IPS DF 6.9 (cell line): ENCODE results near the gene IL36G.

Source experiments
- DNase-seq: peaks from one replicate; pipeline ENCODE4 v3.0.0-alpha.2; 2013; ENCODE audit warnings: low read depth, low spot score
- H3K27ac ChIP-seq: one replicate; pipeline ENCODE4 v1.5.1; 2013; ENCODE audit warnings: low read length, control low read depth
- H3K27me3 ChIP-seq: 2 replicates; pipeline ENCODE4 v1.6.1; 2013; ENCODE audit warnings: mild to moderate bottlenecking, low read length; ENCODE audit not compliant: control insufficient read depth, insufficient read depth
- H3K36me3 ChIP-seq: 2 replicates; pipeline ENCODE4 v1.6.1; 2013; ENCODE audit warnings: low read length; ENCODE audit not compliant: control insufficient read depth, insufficient read depth
- H3K4me1 ChIP-seq: 2 replicates; pipeline ENCODE4 v1.6.1; 2013; ENCODE audit warnings: low read length; ENCODE audit not compliant: control insufficient read depth, insufficient read depth
- H3K4me3 ChIP-seq: 2 replicates; pipeline ENCODE4 v1.5.1; 2013; ENCODE audit warnings: mild to moderate bottlenecking, low read length
- H3K9me3 ChIP-seq: 2 replicates; pipeline ENCODE4 v1.6.1; 2013; ENCODE audit warnings: low read length, inconsistent platforms; ENCODE audit not compliant: control insufficient read depth, insufficient read depth
- WGBS: extraction: QIAGEN DNeasy Blood & Tissue Kit; methylation state at CpG from one replicate; pipeline ENCODE4 v1.1.7; 2013; ENCODE audit warnings: mixed read lengths, missing lambda C conversion rate; ENCODE audit not compliant: insufficient read length, insufficient coverage; 5-methylcytosine and 5-hydroxymethylcytosine counted together

Gene IL36G

GRCh38 chr2:112972423-112973086 is 5.3 kb upstream of the IL36G start:
- H3K4me3 ChIP-seq: no peak overlapping the region
- WGBS: no CpG with 5 or more reads among the region's 5 CpGs
- no peaks in the 10 kb centered on the region for H3K36me3 ChIP-seq
- no peaks in the 10 kb centered on the region for H3K27me3 ChIP-seq
- no peak for DNase-seq
- H3K9me3 ChIP-seq: no peaks in the 10 kb centered on the region
- no peaks in the 10 kb centered on the region for H3K4me1 ChIP-seq
- no peak overlapping the region for H3K27ac ChIP-seq

GRCh38 chr2:112973156-112973555 is 4.7 kb upstream of the IL36G start:
- no peaks in the 10 kb centered on the region for H3K27me3 ChIP-seq
- no peak overlapping the region for H3K4me3 ChIP-seq
- no peaks in the 10 kb centered on the region for H3K36me3 ChIP-seq
- no CpG with 5 or more reads among the region's 2 CpGs for WGBS
- H3K9me3 ChIP-seq: no peaks in the 10 kb centered on the region
- no peaks in the 10 kb centered on the region for H3K4me1 ChIP-seq
- H3K27ac ChIP-seq: no peak overlapping the region
- DNase-seq: no peak

GRCh38 chr2:112979731-112980130 is 1.9 kb downstream of the IL36G start:
- H3K27ac ChIP-seq: no peak overlapping the region
- no peaks in the 10 kb centered on the region for H3K9me3 ChIP-seq
- no peak for DNase-seq
- no peaks in the 10 kb centered on the region for H3K27me3 ChIP-seq
- no CpG with 5 or more reads among the region's 1 CpG for WGBS
- no peaks in the 10 kb centered on the region for H3K4me1 ChIP-seq
- no peak overlapping the region for H3K4me3 ChIP-seq
- no peaks in the 10 kb centered on the region for H3K36me3 ChIP-seq

GRCh38 chr2:112980537-112980936 is 2.7 kb downstream of the IL36G start:
- no peak overlapping the region for H3K4me3 ChIP-seq
- no peaks in the 10 kb centered on the region for H3K36me3 ChIP-seq
- H3K4me1 ChIP-seq: no peaks in the 10 kb centered on the region
- H3K27me3 ChIP-seq: no peaks in the 10 kb centered on the region
- H3K27ac ChIP-seq: no peak overlapping the region
- H3K9me3 ChIP-seq: no peaks in the 10 kb centered on the region
- no peak for DNase-seq
- WGBS: no CpG with 5 or more reads among the region's 1 CpG

- DNase-seq: no peak
- Histone ChIP-seq H3K4me3 (no peak overlapping the region), H3K9me3 (no peaks in the 10 kb centered on the region; the same call in 1 of the 2 replicates), H3K27ac (no peak overlapping the region), H3K36me3 (no peaks in the 10 kb centered on the region), H3K27me3 (no peaks in the 10 kb centered on the region), H3K4me1 (no peaks in the 10 kb centered on the region)
- no CpG with 5 or more reads among the region's 5 CpGs for WGBS
Measured at GRCh38 chr2:112985090-112985489, 7.3 kb downstream of the IL36G start.

- no peaks in the 10 kb centered on the region for H3K4me1 ChIP-seq
- H3K27me3 ChIP-seq: no peaks in the 10 kb centered on the region
- DNase-seq: no peak
- no peaks in the 10 kb centered on the region for H3K36me3 ChIP-seq
- 100% methylated on average over 2 of the region's 3 CpGs for WGBS
- no peaks in the 10 kb centered on the region; the same call in 1 of the 2 replicates for H3K9me3 ChIP-seq
- no peak overlapping the region for H3K27ac ChIP-seq
- H3K4me3 ChIP-seq: no peak overlapping the region
Measured at GRCh38 chr2:112989611-112990010, 11.8 kb downstream of the IL36G start.

- Histone ChIP-seq H3K4me3 (no peak overlapping the region), H3K27me3 (no peaks in the 10 kb centered on the region), H3K9me3 (no peaks in the 10 kb centered on the region), H3K4me1 (no peaks in the 10 kb centered on the region), H3K27ac (no peak overlapping the region), H3K36me3 (no peaks in the 10 kb centered on the region)
- no peak for DNase-seq
Measured at GRCh38 chr2:112993831-112994230, 16.0 kb downstream of the IL36G start.

- no peak for DNase-seq
- Histone ChIP-seq H3K36me3 (no peaks in the 10 kb centered on the region), H3K9me3 (no peaks in the 10 kb centered on the region), H3K4me3 (no peak overlapping the region), H3K27me3 (no peaks in the 10 kb centered on the region), H3K27ac (no peak overlapping the region), H3K4me1 (no peaks in the 10 kb centered on the region)
- no CpG with 5 or more reads among the region's 2 CpGs for WGBS
Measured at GRCh38 chr2:112994648-112995047, 16.8 kb downstream of the IL36G start.

GRCh38 chr2:112995346-112995920 is 17.6 kb downstream of the IL36G start:
- no peak overlapping the region for H3K27ac ChIP-seq
- no peaks in the 10 kb centered on the region for H3K27me3 ChIP-seq
- DNase-seq: no peak
- H3K4me1 ChIP-seq: no peaks in the 10 kb centered on the region
- no peaks in the 10 kb centered on the region for H3K9me3 ChIP-seq
- H3K36me3 ChIP-seq: no peaks in the 10 kb centered on the region
- no CpG with 5 or more reads among the region's 14 CpGs for WGBS
- H3K4me3 ChIP-seq: no peak overlapping the region

- no CpG with 5 or more reads among the region's 6 CpGs for WGBS
- Histone ChIP-seq H3K36me3 (no peaks in the 10 kb centered on the region), H3K4me3 (no peak overlapping the region), H3K27ac (no peak overlapping the region), H3K9me3 (no peaks in the 10 kb centered on the region), H3K27me3 (no peaks in the 10 kb centered on the region), H3K4me1 (no peaks in the 10 kb centered on the region)
- DNase-seq: no peak
Measured at GRCh38 chr2:112996635-112997034, 18.8 kb downstream of the IL36G start.

GRCh38 chr2:112997151-112997550 is 19.3 kb downstream of the IL36G start:
- no peak for DNase-seq
- Histone ChIP-seq H3K9me3 (no peaks in the 10 kb centered on the region), H3K4me1 (no peaks in the 10 kb centered on the region), H3K36me3 (no peaks in the 10 kb centered on the region), H3K27me3 (no peaks in the 10 kb centered on the region), H3K27ac (no peak overlapping the region), H3K4me3 (no peak overlapping the region)
- no CpG with 5 or more reads among the region's 1 CpG for WGBS
